Osteoblast (primary cell): ENCODE results near the gene CEP170B. TPM values are rescaled to one million over a fixed set of nuclear protein-coding genes. Genes with fewer than 3 reads are reported as not detected.
A peak's percentile ranks its signal among the peaks of the same experiment; 100 is the strongest.

ENCODE experiments used
- DNase-seq: peaks from one replicate; pipeline ENCODE4 v3.0.0; 2011; ENCODE audit warnings: low spot score, mixed read lengths; ENCODE audit not compliant: insufficient read length; ENCODE audit errors: missing footprints
- H2AFZ ChIP-seq: 2 replicates; pipeline ENCODE4 v1.6.0; 2011; ENCODE audit warnings: mild to moderate bottlenecking, low read length
- H3K27ac ChIP-seq: 2 replicates; pipeline ENCODE4 v1.5.1; 2011; ENCODE audit warnings: mild to moderate bottlenecking, low read depth, low read length, moderate library complexity
- H3K27me3 ChIP-seq: 2 replicates; pipeline ENCODE4 v1.6.0; 2012; ENCODE audit warnings: mild to moderate bottlenecking, control low read depth, inconsistent platforms, low read length, moderate library complexity; ENCODE audit not compliant: insufficient read depth
- H3K36me3 ChIP-seq: 2 replicates; pipeline ENCODE4 v1.5.1; 2011; ENCODE audit warnings: mild to moderate bottlenecking, low read length, control low read depth, moderate library complexity; ENCODE audit not compliant: insufficient read depth
- H3K4me1 ChIP-seq: 2 replicates; pipeline ENCODE4 v1.5.1; 2011; ENCODE audit warnings: mild to moderate bottlenecking, low read length, control low read depth, moderate library complexity; ENCODE audit not compliant: insufficient read depth
- H3K4me2 ChIP-seq: 2 replicates; pipeline ENCODE4 v1.6.0; 2011; ENCODE audit warnings: mild to moderate bottlenecking, low read length; ENCODE audit not compliant: insufficient read depth
- H3K4me3 ChIP-seq: fragments of 200-600 bp; sonication (generic); 3 replicates; pipeline ENCODE4 v1.5.1; 2012; ENCODE audit warnings: mild to moderate bottlenecking, low read length, inconsistent platforms; ENCODE audit not compliant: insufficient read depth
- H3K79me2 ChIP-seq: 2 replicates; pipeline ENCODE4 v1.6.0; 2012; ENCODE audit warnings: mild to moderate bottlenecking, low read length, control low read depth, inconsistent platforms; ENCODE audit not compliant: insufficient read depth
- H3K9me3 ChIP-seq: 2 replicates; pipeline ENCODE4 v1.5.1; 2011; ENCODE audit warnings: low read depth, low read length, control low read depth
- H4K20me1 ChIP-seq: 2 replicates; pipeline ENCODE4 v1.6.0; 2012; ENCODE audit warnings: mild to moderate bottlenecking, low read length, control low read depth; ENCODE audit not compliant: insufficient read depth
- CTCF ChIP-seq: IDR thresholded peaks from 2 replicates; pipeline ENCODE4 v1.5.1; 2011; ENCODE audit warnings: mild to moderate bottlenecking, low read depth, low read length, moderate library complexity; ENCODE audit errors: extremely low read depth
- total RNA-seq: library from RNA; depleted of rRNA; stranded (reverse); fragments of >200 nt; gene quantifications from 2 replicates; pipeline ENCODE4 v1.2.3, GENCODE V29; 2012

CEP170B gene
- total RNA-seq, 1 donor, result 21.0 TPM

GRCh38 chr14:104841730-104842129 is 23.3 kb upstream of the CEP170B start:
- no peak for DNase-seq
- TF ChIP-seq CTCF, result no peak
- no peaks in the 10 kb centered on the region for H3K9me3 ChIP-seq
- H4K20me1 ChIP-seq, result no peaks in the 10 kb centered on the region
- H3K27ac ChIP-seq, result no peak overlapping the region
- H3K4me2 ChIP-seq, result no peak overlapping the region
- no peak overlapping the region for H2AFZ ChIP-seq
- no peaks in the 10 kb centered on the region for H3K4me1 ChIP-seq
- H3K79me2 ChIP-seq, result no peaks in the 10 kb centered on the region
- no peak overlapping the region for H3K4me3 ChIP-seq
- H3K36me3 ChIP-seq, result no peaks in the 10 kb centered on the region
- peaks cover 54% of the 10 kb centered on the region for H3K27me3 ChIP-seq

DNA sequence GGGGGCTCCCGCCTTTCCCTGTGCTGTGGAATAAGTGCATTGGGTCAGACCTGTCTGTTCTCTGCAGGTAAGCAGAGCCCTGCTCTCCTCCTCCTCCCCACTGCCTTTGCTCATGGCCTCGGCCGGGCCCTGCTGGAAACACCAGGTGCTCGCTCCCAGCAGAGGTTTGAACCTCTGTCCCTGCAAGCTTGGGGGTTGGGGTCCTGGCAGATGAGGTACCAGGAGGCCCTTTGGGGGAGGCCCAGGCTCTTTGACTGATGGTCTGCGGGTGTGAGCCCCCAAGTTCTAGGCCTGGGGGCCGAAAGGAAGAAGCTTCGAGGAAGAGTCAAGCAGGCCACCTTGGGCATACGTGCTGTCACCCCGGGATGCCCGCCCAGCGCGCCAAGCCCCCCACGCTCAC is 22.1 kb upstream of the CEP170B start:
- Histone ChIP-seq H3K27ac (no peak overlapping the region), H4K20me1 (no peaks in the 10 kb centered on the region), H3K9me3 (no peaks in the 10 kb centered on the region), H3K36me3 (no peaks in the 10 kb centered on the region), H3K4me2 (no peak overlapping the region), H3K27me3 (peaks cover 55% of the 10 kb centered on the region), H3K4me3 (no peak overlapping the region), H2AFZ (no peak overlapping the region), H3K79me2 (no peaks in the 10 kb centered on the region), H3K4me1 (no peaks in the 10 kb centered on the region)
- no peak for DNase-seq
- no peak for TF ChIP-seq CTCF

DNA sequence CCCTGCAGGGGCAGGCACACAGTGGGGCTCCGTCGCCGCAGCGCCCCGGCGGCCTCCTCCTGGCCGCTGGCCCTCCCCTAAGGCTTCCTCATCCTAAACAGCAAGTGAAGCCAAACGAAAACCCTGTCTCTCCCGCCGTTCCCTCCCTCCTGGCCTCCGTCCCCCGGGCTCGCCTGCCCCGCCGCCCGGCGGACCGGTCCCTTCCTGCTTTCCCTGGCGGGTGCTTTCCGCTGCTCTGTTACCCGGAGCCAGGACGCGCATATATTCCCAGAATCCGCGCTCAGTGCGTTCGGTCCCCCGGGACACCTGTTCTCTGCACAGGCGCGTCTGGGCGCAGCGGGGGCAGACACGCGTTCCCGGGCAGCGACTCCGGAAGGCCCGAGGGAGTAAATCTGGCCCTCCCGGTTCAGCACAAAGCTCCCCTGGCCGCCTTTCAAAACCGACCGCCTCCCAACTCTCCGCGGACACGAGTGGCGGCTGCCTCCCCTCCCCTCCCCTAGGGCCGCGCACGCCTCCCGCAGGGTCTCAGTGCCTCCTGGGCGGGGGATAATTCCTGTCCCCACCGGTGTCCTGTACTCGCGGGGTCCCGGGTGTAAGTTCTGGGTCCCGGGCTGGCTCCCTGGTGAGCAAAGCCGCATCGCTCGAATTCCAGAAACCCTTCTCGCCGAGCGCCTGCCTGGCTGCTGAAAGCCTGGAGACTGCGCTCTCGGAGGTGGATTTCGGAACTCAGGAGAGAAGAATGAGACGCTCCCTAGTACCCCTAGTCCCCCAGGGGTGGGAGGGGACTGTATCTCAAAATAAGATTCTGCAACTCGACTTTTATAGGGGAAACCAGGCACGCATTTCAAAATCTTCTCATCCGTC is 21.4 kb upstream of the CEP170B start:
- no peak for TF ChIP-seq CTCF
- no peaks in the 10 kb centered on the region for H3K4me1 ChIP-seq
- peak overlapping the region; percentile 22 for H3K4me3 ChIP-seq
- no peaks in the 10 kb centered on the region for H3K9me3 ChIP-seq
- H3K27ac ChIP-seq, result no peak overlapping the region
- peak; percentile 81 for DNase-seq
- H3K36me3 ChIP-seq, result no peaks in the 10 kb centered on the region
- H4K20me1 ChIP-seq, result no peaks in the 10 kb centered on the region
- H2AFZ ChIP-seq, result no peak overlapping the region
- peaks cover 55% of the 10 kb centered on the region for H3K27me3 ChIP-seq
- H3K4me2 ChIP-seq, result peak overlapping the region; percentile 28
- no peaks in the 10 kb centered on the region for H3K79me2 ChIP-seq

DNA sequence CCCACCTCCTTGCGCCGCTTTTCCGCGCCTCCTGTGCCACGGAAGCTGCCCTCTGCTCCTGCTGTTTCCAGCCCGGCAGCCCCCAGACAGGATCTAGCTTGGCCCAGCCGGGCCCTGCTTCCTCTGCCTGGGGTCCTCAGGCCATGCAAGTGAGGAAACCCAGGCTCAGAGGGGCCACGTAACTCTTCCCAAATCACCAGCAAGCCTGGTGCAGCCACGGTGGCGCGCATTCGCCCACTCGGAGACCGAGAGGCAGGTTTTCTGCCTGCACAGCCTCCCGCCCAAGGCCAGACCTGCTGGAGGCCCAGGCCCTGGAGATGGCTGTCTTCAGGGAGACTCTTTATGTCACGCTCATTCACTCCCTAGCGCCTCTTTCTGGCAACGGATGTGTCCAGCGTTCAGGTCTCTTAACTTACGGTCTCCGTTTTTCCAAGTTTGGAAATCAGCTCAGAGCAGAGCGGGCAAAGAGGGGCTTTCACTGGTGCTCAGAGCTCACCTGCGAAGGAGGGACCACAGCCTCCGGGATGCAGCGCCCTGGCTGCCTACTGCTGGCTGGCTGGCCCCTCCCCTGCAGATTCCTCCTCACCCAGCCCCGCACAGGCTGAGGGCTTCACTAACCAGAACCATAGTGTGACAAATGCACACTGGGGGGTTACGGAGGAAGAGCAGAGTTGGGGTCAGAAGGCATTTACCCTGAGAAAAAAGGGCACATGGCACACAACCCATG is 20.6 kb upstream of the CEP170B start:
- H3K9me3 ChIP-seq, result no peaks in the 10 kb centered on the region
- H3K36me3 ChIP-seq, result no peaks in the 10 kb centered on the region
- H3K4me1 ChIP-seq, result no peaks in the 10 kb centered on the region
- no peaks in the 10 kb centered on the region for H4K20me1 ChIP-seq
- H3K27me3 ChIP-seq, result peaks cover 55% of the 10 kb centered on the region
- no peak overlapping the region for H3K27ac ChIP-seq
- DNase-seq, result no peak
- H2AFZ ChIP-seq, result no peak overlapping the region
- H3K79me2 ChIP-seq, result no peaks in the 10 kb centered on the region
- no peak for TF ChIP-seq CTCF
- no peak overlapping the region for H3K4me3 ChIP-seq
- H3K4me2 ChIP-seq, result no peak overlapping the region
